Pancreas (tissue), 10 donors: Measurements from ENCODE around the gene MED25. TPM values are rescaled to one million over a fixed set of nuclear protein-coding genes. Genes with fewer than 3 reads are reported as not detected.
A peak's percentile ranks its signal among the peaks of the same experiment; 100 is the strongest.

ENCODE experiments used
- ATAC-seq, 4 donors: fragments of 200-7000 bp; cut with Tn5 transposase; one replicate each; pipeline versions ENCODE4 v1.8.0 to v1.9.1; 2020; ENCODE audit warnings: mild to moderate bottlenecking in 4 of 4, moderate library complexity in 4 of 4
- DNase-seq, 6 donors: peaks; one replicate each; pipeline ENCODE4 v3.0.0-alpha.2; 2020
- FAIRE-seq: peaks from 2 replicates; lab custom pipeline; 2012; peaks lifted over from hg19 to GRCh38; lab: Jason Lieb, UNC
- H3K27ac ChIP-seq, 4 donors: fragments of 200-600 bp; sonication (generic); 1 replicate in 3 of 4; 2 replicates in 1 of 4; pipeline versions ENCODE4 v1.5.0 to v1.8.0; 2020
- H3K27me3 ChIP-seq, 4 donors: fragments of 200-600 bp; one replicate each; pipeline ENCODE4 v1.8.0; 2021
- H3K36me3 ChIP-seq, 3 donors: fragments of 200-600 bp; sonication (generic) in 1 of 3; one replicate each; pipeline versions ENCODE4 v1.5.0 to v1.8.0; 2020 to 2021
- H3K4me1 ChIP-seq, 3 donors: fragments of 200-600 bp; one replicate each; pipeline ENCODE4 v1.8.0; 2021
- H3K4me3 ChIP-seq, 4 donors: fragments of 200-600 bp; sonication (generic) in 2 of 4; one replicate each; pipeline versions ENCODE4 v1.5.0 to v1.8.0; 2020 to 2021
- H3K9me3 ChIP-seq, 4 donors: fragments of 200-600 bp; one replicate each; pipeline ENCODE4 v1.8.0; 2021
- WGBS, 2 donors: extraction: QIAGEN DNeasy Blood & Tissue Kit; methylation state at CpG; one replicate each; pipeline ENCODE4 v1.1.7; 2013; 5-methylcytosine and 5-hydroxymethylcytosine counted together
- intact Hi-C, 3 donors: fragments of 100-400 bp; cut with DNase I; formaldehyde crosslinking; loops; one replicate each; pipeline versions ENCODE4 v1.11.1 to v1.14.2; 2022
- polyA plus RNA-seq, 2 donors: library from polyadenylated mRNA; stranded (reverse); fragments of 200-250 nt; gene quantifications; one replicate each; pipeline ENCODE4 v1.2.3, GENCODE V29; 2013
- total RNA-seq, 6 donors: library from RNA; stranded (reverse); fragmentation: NEBNext Ultra II Directional in 4 of 6; extraction: Animal tissue kit (Norgen Biotek cat#: 25700) in 4 of 6; gene quantifications; one replicate each; pipeline versions ENCODE4 v1.2.1 to v1.2.4, GENCODE V29; 2021 to 2023
- TF ChIP-seq, protein P1 (sequence below), 4 donors: fragments of 200-600 bp; sonication (generic) in 3 of 4; IDR thresholded peaks; one replicate each; pipeline versions ENCODE4 v1.5.0 to v1.8.0; 2021; ENCODE audit warnings: antibody characterized with exemption in 4 of 4
- donor health status: healthy with polysubstance abuse.
- donor health status: DM: no; HTN: no; CAD: no; lungs with moderate emphysema.
- donor health status: DM: no; HTN: no; CAD: no.
- donor health status: control.
- donor health status: control.
- donor health status: Bipolar disorder and iron deficiency.
- donor health status: DM: yes; HTN: yes; CAD: no.
- donor health status: DM: no; HTN: no; CAD: no.
- donor health status: DM: no; HTN: no; CAD: no.
- donor health status: DM: yes; HTN: yes; CAD: no.

MED25 gene
- total and polyA plus RNA-seq, 8 donors, result 19.4 to 60.0 (median 27.8) TPM

DNA sequence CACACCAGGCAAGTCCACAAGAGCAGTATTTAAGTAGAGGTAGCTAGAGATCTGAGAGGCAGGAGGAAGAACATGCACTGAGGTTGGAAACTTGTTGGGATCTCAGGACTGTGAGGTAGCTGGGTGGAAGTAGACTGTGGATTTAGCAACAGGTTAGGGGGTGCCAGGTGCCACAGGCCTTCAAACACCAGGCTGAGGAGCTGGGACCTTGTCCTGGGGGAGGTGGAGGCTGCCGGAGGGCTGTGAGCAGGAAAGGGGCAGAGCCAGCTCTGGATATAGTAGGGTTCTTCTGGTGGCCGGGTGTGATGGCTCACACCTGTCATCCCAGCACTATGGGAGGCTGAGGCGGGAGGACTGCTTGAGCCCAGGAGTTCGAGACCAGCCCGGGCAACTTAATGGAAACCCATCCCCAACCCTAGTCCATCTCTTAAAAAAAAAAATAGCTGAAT is 8.1 kb upstream of the MED25 start:
- H3K4me1 ChIP-seq, result peaks cover 4 to 10% (median 7%) of the 10 kb centered on the region in 3 donors
- WGBS, 2 donors, result 90 to 94% methylated on average over 5 of the region's 5 CpGs
- no peak for ATAC-seq
- no peak for FAIRE-seq
- H3K27me3 ChIP-seq, result no peaks in the 10 kb centered on the region
- TF ChIP-seq, protein P1, sequence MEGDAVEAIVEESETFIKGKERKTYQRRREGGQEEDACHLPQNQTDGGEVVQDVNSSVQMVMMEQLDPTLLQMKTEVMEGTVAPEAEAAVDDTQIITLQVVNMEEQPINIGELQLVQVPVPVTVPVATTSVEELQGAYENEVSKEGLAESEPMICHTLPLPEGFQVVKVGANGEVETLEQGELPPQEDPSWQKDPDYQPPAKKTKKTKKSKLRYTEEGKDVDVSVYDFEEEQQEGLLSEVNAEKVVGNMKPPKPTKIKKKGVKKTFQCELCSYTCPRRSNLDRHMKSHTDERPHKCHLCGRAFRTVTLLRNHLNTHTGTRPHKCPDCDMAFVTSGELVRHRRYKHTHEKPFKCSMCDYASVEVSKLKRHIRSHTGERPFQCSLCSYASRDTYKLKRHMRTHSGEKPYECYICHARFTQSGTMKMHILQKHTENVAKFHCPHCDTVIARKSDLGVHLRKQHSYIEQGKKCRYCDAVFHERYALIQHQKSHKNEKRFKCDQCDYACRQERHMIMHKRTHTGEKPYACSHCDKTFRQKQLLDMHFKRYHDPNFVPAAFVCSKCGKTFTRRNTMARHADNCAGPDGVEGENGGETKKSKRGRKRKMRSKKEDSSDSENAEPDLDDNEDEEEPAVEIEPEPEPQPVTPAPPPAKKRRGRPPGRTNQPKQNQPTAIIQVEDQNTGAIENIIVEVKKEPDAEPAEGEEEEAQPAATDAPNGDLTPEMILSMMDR (IDR thresholded peaks at IDR 0.05), result no peak
- H3K36me3 ChIP-seq, result no peaks in the 10 kb centered on the region
- intact Hi-C loops, result no loop called here
- DNase-seq, result peak in 2 of 6 donors; percentile 37 to 38
- H3K27ac ChIP-seq, result peak overlapping the region; percentile 69 to 83 (median 72)
- H3K9me3 ChIP-seq, result no peaks in the 10 kb centered on the region
- H3K4me3 ChIP-seq, result peak overlapping the region in 2 of 4 donors; percentile 53 to 65

DNA sequence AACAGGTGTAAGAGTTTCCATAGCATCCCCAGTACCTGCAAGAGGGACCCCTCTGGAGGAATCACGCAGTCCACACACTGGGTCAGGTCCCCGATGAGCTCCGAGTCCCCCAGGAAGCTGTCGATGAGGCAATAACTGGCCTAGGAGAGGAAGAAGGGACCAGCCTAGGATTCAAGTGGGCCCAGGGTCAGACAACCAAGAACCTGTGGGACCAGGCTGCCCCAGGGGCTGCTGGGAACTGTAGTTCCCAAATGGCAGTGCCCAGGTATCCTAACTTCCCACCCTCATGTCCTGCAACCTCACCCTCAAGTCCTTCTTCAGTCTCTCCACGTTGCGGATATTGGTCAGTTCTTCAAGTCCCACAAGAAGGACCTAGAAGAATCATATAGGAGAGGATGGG is 6.8 kb upstream of the MED25 start:
- H3K27ac ChIP-seq, result no peak overlapping the region
- WGBS, 2 donors, result 95 to 96% methylated on average over 6 of the region's 6 CpGs
- H3K36me3 ChIP-seq, result no peaks in the 10 kb centered on the region
- intact Hi-C loops, result no loop called here
- FAIRE-seq (no peak), ATAC-seq (no peak), DNase-seq (no peak)
- H3K9me3 ChIP-seq, result no peaks in the 10 kb centered on the region
- H3K4me3 ChIP-seq, result no peak overlapping the region
- H3K4me1 ChIP-seq, result peaks cover 4 to 10% (median 9%) of the 10 kb centered on the region in 3 donors
- H3K27me3 ChIP-seq, result no peaks in the 10 kb centered on the region
- TF ChIP-seq, protein P1 (IDR thresholded peaks at IDR 0.05), result no peak

DNA sequence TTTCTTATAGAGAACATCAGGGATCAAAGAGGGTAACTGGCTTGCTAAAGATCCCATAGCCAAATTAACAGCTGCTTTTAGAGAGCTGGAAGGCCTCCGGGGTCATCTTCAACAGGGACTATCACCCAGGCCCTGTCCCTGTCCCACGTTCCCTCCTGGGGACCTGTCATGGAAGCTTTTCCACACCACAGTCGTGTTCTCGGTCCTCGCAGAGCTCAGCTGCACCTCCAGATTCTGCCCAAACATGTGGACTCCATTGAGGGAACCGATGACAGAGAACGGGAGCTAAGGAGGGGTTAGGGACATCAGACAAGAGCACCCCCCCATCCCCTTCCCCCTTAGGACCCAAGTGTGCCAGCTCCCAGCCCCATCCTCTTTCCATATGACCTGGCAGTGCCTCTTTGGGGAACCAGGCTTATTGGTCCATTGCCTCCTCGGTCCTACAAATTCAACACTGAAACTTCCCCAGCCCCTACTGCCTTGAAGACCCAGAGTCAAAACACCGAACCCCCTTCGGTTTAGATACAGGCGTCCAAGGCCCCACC is 5.6 kb upstream of the MED25 start:
- Histone ChIP-seq H3K27ac (peak overlapping the region; percentile 67 to 87 (median 79)), H3K27me3 (no peaks in the 10 kb centered on the region), H3K9me3 (no peaks in the 10 kb centered on the region), H3K36me3 (no peaks in the 10 kb centered on the region), H3K4me3 (peak overlapping the region; percentile 54 to 73 (median 67)), H3K4me1 (peaks cover 8 to 17% (median 10%) of the 10 kb centered on the region in 3 donors)
- intact Hi-C loops, result no loop called here
- DNase-seq (no peak), ATAC-seq (no peak), FAIRE-seq (no peak)
- 41 to 44% methylated on average over 11 of the region's 11 CpGs for whole genome bisulfite sequencing, 2 donors
- TF ChIP-seq, protein P1 (IDR thresholded peaks at IDR 0.05), result no peak

GRCh38 chr19:49812997-49813861 is 4.9 kb upstream of the MED25 start, which contains the start of gene FUZ:
FUZ (minus strand) TSS chr19:49813292; CDS start chr19:49813106, 186 bp downstream.
- H3K9me3 ChIP-seq, result no peaks in the 10 kb centered on the region
- peak within 1 kb of the TSS; percentile 54 to 73 (median 67) for H3K4me3 ChIP-seq
- peak within 1 kb of the TSS; percentile 67 to 87 (median 79) for H3K27ac ChIP-seq
- DNase-seq, result peak; percentile 90 to 98 (median 96)
- FAIRE-seq, result peak; percentile 97
- no peaks in the 10 kb centered on the region for H3K27me3 ChIP-seq
- H3K36me3 ChIP-seq, result no peaks in the 10 kb centered on the region
- 1% methylated on average over 45 of the region's 45 CpGs for WGBS, 2 donors
- peak; percentile 59 to 74 (median 66) for ATAC-seq
- peaks cover 8 to 17% (median 10%) of the 10 kb centered on the region in 3 donors for H3K4me1 ChIP-seq
- intact Hi-C loops, result no loop called here
- TF ChIP-seq, protein P1 (IDR thresholded peaks at IDR 0.05), result no peak
